PC-9 (cell line): ENCODE measurements around the gene ODC1. TPM values are rescaled to one million over a fixed set of nuclear protein-coding genes. Genes with fewer than 3 reads are reported as not detected.

Experiments
- BruUV-seq: library from RNA; stranded (reverse); fragments of 400-500 nt; replicated peaks from 2 replicates; lab custom pipeline; 2021; lab: Mats Ljungman, UMichigan
- CTCF ChIA-PET: fragments of 300-600 bp; sonication (Branson Sonifier 250); formaldehyde crosslinking; loops from one replicate; lab custom pipeline; 2022; ENCODE audit warnings: antibody characterized with exemption; lab: Charles Lee
- POLR2A ChIA-PET: fragments of 300-600 bp; sonication (Branson Sonifier 250); formaldehyde crosslinking; loops from one replicate; lab custom pipeline; 2022; ENCODE audit warnings: antibody characterized with exemption; ENCODE audit not compliant: unreplicated experiment; lab: Charles Lee
- DNase-seq, 2 experiments: peaks; one replicate each; pipeline versions ENCODE4 v3.0.0 to v3.0.0-alpha.2; 2015 to 2022; ENCODE audit warnings: mixed read lengths in 1 of 2
- H2AFZ ChIP-seq: fragments of 200-600 bp; sonication (generic); 2 replicates; pipeline ENCODE4 v1.8.1; 2017; ENCODE audit warnings: antibody characterized with exemption
- H3F3A ChIP-seq: fragments of 200-600 bp; sonication (generic); 2 replicates; pipeline ENCODE4 v1.8.1; 2017; ENCODE audit warnings: antibody characterized with exemption, mild to moderate bottlenecking, low read depth; ENCODE audit not compliant: insufficient read depth
- H3K27ac ChIP-seq: fragments of 200-600 bp; sonication (generic); 2 replicates; pipeline ENCODE4 v1.6.1; 2016; ENCODE audit warnings: mixed run types
- H3K27me3 ChIP-seq: fragments of 200-600 bp; sonication (generic); 2 replicates; pipeline ENCODE4 v1.6.1; 2016; ENCODE audit warnings: low read depth, mixed run types; ENCODE audit not compliant: insufficient read depth
- H3K36me3 ChIP-seq: fragments of 200-600 bp; sonication (generic); 2 replicates; pipeline ENCODE4 v1.6.1; 2016; ENCODE audit warnings: low read depth, mixed run types
- H3K4me1 ChIP-seq: fragments of 200-600 bp; sonication (generic); replicated peaks from 2 replicates; pipeline ENCODE4 v1.6.1; 2016; ENCODE audit warnings: mixed run types; ENCODE audit not compliant: insufficient read depth
- H3K4me2 ChIP-seq: fragments of 200-600 bp; sonication (generic); 2 replicates; pipeline ENCODE4 v1.6.1; 2017; ENCODE audit warnings: mixed run types
- H3K4me3 ChIP-seq: fragments of 200-600 bp; sonication (generic); 2 replicates; pipeline ENCODE4 v1.6.1; 2016; ENCODE audit warnings: mixed run types
- H3K79me2 ChIP-seq: fragments of 200-600 bp; sonication (generic); 2 replicates; pipeline ENCODE4 v1.6.1; 2017; ENCODE audit warnings: low read depth, mixed run types
- H3K9me2 ChIP-seq: fragments of 200-600 bp; sonication (generic); 2 replicates; pipeline ENCODE4 v1.8.1; 2017; ENCODE audit warnings: mild to moderate bottlenecking; ENCODE audit not compliant: insufficient read depth
- H3K9me3 ChIP-seq: fragments of 200-600 bp; sonication (generic); 2 replicates; pipeline ENCODE4 v1.8.1; 2016; ENCODE audit warnings: low read depth; ENCODE audit not compliant: insufficient read depth
- H4K20me1 ChIP-seq: fragments of 200-600 bp; sonication (generic); 2 replicates; pipeline ENCODE4 v1.8.1; 2017; ENCODE audit not compliant: insufficient read depth
- EZH2 ChIP-seq: fragments of 200-600 bp; sonication (generic); IDR thresholded peaks from 2 replicates; pipeline ENCODE4 v1.8.0; 2017; ENCODE audit warnings: antibody characterized with exemption, low read depth
- intact Hi-C: fragments of 100-400 bp; cut with micrococcal nuclease; formaldehyde crosslinking; loops from one replicate; pipeline ENCODE4 v1.10.0; 2022; ENCODE audit not compliant: unreplicated experiment
- total RNA-seq: library from RNA; stranded (reverse); gene quantifications from 2 replicates; pipeline ENCODE4 v1.2.3, GENCODE V29; 2021
- TF ChIP-seq, protein P1 (sequence below): fragments of 200-600 bp; sonication (generic); conservative IDR thresholded peaks from 2 replicates; pipeline ENCODE4 v1.6.1; 2017; ENCODE audit warnings: mixed run types, antibody characterized with exemption, mild to moderate bottlenecking, moderate library complexity

ODC1 gene
- total RNA-seq, 1 experiment from 2014 or later, result 40.5 TPM

DNA sequence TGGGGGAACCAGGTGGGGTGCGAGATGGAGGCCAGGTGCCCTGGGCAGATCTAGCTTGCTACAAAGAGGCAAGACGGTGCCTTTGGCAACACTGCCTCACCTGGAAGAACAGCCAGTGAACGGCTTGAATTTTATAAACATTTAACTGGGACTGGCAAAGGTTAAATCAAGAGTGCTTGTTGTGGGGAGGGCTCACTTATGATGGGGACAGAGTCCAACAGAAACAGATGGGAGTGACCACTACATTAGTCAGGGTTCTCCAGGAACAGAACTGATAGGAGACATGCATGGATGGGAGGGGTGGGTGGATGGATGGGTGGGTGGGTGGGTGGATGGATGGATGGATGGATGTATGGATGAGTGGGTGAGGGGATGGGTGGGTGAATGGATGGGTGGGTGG lies 19.2 kb downstream of the ODC1 start:
- Histone ChIP-seq H4K20me1 (peaks cover 8% of the 10 kb centered on the region; the same call in 1 of the 2 replicates), H2AFZ (no peak overlapping the region), H3F3A (peaks cover 42% of the 10 kb centered on the region; the same call in 1 of the 2 replicates), H3K9me3 (no peaks in the 10 kb centered on the region), H3K27ac (no peak overlapping the region), H3K4me1 (no peaks in the 10 kb centered on the region), H3K79me2 (no peaks in the 10 kb centered on the region), H3K36me3 (peaks cover 7% of the 10 kb centered on the region), H3K4me3 (no peak overlapping the region), H3K27me3 (no peaks in the 10 kb centered on the region), H3K9me2 (no peaks in the 10 kb centered on the region), H3K4me2 (no peak overlapping the region)
- no peak for DNase-seq
- ChIA-PET CTCF (no interaction called here), POLR2A (no interaction called here)
- intact Hi-C loops, result no loop called here
- BruUV-seq, result no TSS peak
- TF ChIP-seq EZH2, result no peak
- TF ChIP-seq, protein P1, sequence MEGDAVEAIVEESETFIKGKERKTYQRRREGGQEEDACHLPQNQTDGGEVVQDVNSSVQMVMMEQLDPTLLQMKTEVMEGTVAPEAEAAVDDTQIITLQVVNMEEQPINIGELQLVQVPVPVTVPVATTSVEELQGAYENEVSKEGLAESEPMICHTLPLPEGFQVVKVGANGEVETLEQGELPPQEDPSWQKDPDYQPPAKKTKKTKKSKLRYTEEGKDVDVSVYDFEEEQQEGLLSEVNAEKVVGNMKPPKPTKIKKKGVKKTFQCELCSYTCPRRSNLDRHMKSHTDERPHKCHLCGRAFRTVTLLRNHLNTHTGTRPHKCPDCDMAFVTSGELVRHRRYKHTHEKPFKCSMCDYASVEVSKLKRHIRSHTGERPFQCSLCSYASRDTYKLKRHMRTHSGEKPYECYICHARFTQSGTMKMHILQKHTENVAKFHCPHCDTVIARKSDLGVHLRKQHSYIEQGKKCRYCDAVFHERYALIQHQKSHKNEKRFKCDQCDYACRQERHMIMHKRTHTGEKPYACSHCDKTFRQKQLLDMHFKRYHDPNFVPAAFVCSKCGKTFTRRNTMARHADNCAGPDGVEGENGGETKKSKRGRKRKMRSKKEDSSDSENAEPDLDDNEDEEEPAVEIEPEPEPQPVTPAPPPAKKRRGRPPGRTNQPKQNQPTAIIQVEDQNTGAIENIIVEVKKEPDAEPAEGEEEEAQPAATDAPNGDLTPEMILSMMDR, result no peak

DNA sequence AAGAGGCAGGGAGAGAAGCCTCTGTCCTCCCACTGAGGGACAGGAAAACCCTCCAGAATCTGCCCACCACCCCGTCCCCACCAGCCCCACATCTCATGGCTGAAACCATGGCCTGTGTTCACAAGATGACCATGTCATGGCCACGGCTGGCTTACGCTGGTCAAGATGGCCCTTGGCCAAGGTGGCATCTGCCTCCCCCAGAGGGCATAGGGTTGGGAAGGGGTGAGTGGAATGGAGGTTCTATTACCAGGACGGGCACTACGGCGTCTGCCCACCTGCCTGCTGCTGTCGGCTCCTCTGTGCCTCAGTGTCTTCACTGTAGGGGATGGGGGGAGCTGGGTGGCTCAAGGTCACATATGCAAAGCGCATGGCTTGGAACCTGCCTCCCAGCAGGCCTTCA lies 19.8 kb downstream of the ODC1 start:
- Histone ChIP-seq H3K4me1 (no peaks in the 10 kb centered on the region), H4K20me1 (peaks cover 8% of the 10 kb centered on the region; the same call in 1 of the 2 replicates), H3K79me2 (no peaks in the 10 kb centered on the region), H3F3A (peaks cover 38% of the 10 kb centered on the region; the same call in 1 of the 2 replicates), H3K4me3 (no peak overlapping the region), H3K4me2 (no peak overlapping the region), H3K36me3 (peaks cover 9% of the 10 kb centered on the region), H3K27me3 (no peaks in the 10 kb centered on the region), H3K27ac (no peak overlapping the region), H3K9me3 (no peaks in the 10 kb centered on the region), H2AFZ (no peak overlapping the region), H3K9me2 (no peaks in the 10 kb centered on the region)
- POLR2A ChIA-PET, result no interaction called here
- intact Hi-C loops, result no loop called here
- CTCF ChIA-PET, result no interaction called here
- BruUV-seq, result no TSS peak
- TF ChIP-seq, protein P1, result no peak
- no peak for TF ChIP-seq EZH2
- no peak for DNase-seq

DNA sequence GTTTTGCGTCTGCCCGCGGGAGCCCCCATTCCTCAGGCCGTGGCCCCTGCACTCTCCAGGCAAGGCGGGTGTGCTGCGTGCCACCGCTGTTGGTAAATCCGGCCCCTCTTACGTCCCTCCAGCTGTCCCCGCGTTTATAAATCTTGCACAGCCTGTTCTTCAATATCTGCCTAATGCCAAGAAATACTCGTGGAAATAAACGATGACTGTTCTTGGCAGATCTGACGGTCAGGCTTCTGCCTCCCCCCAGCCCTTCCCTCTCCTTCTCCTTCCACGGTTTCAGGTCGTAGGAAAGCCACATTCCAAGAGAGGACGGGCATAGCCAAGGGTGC lies 20.5 kb downstream of the ODC1 start:
- no peak overlapping the region for H3K27ac ChIP-seq
- DNase-seq, result no peak
- BruUV-seq, result no TSS peak
- no peak overlapping the region for H3K4me2 ChIP-seq
- peaks cover 38% of the 10 kb centered on the region; the same call in 1 of the 2 replicates for H3F3A ChIP-seq
- no peak overlapping the region for H2AFZ ChIP-seq
- peaks cover 8% of the 10 kb centered on the region; the same call in 1 of the 2 replicates for H4K20me1 ChIP-seq
- H3K27me3 ChIP-seq, result no peaks in the 10 kb centered on the region
- no peaks in the 10 kb centered on the region for H3K4me1 ChIP-seq
- intact Hi-C loops, result no loop called here
- H3K79me2 ChIP-seq, result no peaks in the 10 kb centered on the region
- ChIA-PET POLR2A (no interaction called here), CTCF (no interaction called here)
- H3K36me3 ChIP-seq, result peaks cover 13% of the 10 kb centered on the region
- H3K4me3 ChIP-seq, result no peak overlapping the region
- H3K9me2 ChIP-seq, result no peaks in the 10 kb centered on the region
- TF ChIP-seq EZH2, result no peak
- TF ChIP-seq, protein P1, result no peak
- H3K9me3 ChIP-seq, result no peaks in the 10 kb centered on the region
